NCI-H187 (cell line): ENCODE measurements around the gene KCTD19.

Experiments used
- DNase-seq, 2 experiments: peaks; one replicate each; lab custom pipeline; 2025; lab: John Stamatoyannopoulos, UW

The KCTD19 gene

DNA sequence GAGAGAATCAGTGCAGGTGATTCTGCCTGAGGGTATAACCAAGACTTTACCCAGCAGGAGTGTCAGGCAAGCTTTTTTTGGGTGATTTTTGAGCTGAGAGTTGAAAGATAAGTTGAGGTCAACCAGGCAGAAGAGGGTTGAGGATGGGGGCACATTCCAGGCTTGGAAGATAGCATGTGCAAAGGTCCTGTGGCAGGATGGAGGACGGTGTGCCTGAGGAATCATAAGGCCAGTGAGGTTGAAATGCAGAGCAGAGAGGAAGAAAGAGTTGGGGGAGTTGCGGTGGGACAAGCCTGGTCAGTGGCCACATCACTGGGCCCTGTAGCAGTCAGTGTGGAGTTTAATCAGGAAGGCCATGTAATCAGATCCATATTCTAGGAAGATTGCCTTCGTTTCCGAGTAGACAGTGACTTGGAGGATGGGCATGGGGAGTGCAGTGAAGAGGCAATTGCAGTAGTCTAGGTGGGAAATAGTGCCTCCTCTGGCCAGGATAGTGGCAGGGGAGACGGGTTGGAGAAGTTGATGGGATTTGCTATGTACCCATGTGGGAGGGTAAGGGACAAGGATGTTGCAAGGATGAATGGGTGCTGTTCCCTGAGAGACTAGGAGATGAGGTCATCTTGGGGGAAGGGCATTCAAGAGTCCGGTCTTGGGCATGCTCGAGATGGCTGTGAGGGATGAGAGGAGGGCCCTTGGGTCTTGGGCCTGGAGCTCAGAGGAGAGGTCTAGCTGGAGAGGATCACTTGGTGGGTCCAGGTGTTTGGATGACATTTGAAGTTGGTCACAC is 43.3 kb downstream of the KCTD19 start:
- no peak for DNase-seq

- no peak for DNase-seq
Measured at GRCh38 chr16:67282447-67282805, 44.1 kb downstream of the KCTD19 start.

DNA sequence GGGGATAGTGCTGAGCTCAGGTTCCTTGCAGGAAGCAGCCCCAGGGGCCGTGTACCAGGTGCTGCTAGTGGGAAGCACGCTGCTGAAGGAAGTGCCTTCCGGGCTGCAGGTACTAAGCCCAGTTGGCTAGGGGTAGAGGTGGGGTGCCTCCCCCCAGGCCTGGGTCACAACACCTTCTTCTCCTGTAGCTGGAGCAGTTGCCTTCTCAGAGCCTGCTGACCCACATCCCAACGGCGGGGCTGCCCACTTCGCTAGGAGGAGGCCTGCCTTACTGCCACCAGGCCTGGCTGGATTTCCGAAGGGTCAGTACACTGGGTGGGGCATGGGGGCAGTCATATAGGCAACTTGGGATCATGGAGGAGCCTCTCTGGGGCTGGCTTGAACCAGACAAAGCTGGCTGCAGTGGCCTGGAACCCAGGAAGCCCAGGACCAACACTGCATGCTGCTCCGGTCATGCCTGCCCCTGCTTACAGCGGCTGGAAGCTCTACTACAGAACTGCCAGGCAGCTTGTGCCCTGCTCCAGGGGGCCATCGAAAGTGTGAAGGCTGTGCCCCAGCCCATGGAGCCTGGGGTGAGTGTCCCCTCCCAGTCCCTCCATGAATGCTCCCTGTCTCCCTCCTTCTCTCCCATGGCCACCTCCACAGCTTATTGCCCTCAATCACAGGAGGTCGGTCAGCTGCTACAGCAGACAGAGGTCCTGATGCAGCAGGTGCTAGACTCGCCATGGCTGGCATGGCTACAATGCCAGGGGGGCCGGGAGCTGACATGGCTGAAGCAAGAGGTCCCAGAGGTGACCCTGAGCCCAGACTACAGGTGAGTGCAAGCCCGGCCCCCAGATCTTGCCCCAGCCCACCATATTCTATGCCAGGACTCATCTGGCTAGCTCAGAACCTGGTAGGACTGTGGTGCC is 44.8 kb downstream of the KCTD19 start:
- DNase-seq = no peak

GRCh38 chr16:67280090-67281015 is 46.2 kb downstream of the KCTD19 start:
- no peak for DNase-seq

GRCh38 chr16:67279296-67280089 is 47.0 kb downstream of the KCTD19 start, which contains the start of gene PLEKHG4:
PLEKHG4 (plus strand) TSS chr16:67279532; CDS start chr16:67280045, 513 bp downstream.
- peak; percentile 12 to 37 for DNase-seq

DNA sequence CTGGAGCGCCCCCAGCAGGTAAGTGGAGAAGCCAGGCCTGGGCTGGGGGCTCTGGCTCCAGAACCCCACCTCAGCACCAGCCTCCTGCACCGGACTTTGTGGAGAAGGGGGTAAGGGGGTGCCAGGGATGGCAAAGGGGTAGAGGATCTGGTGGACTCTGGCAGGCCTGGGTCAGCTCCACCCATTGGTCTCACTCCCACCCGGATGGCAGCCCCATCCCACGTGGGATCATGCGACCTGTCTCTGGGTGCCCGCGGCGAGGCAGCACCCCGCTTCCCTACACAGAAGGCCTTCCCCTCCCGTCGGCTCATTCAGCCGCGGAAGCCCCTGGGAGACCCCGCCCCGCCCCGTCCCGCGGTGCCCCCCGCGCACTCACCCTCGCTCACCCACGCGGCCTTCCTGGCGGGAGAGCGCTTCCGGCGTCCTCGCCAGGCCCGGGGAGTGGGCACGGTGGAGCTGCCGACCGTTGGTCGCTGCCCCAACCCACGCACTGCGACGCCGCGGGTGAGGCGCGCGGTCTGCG is 47.7 kb downstream of the KCTD19 start:
- no peak for DNase-seq

- DNase-seq = no peak
Measured at GRCh38 chr16:67277999-67278772, 48.4 kb downstream of the KCTD19 start.

DNA sequence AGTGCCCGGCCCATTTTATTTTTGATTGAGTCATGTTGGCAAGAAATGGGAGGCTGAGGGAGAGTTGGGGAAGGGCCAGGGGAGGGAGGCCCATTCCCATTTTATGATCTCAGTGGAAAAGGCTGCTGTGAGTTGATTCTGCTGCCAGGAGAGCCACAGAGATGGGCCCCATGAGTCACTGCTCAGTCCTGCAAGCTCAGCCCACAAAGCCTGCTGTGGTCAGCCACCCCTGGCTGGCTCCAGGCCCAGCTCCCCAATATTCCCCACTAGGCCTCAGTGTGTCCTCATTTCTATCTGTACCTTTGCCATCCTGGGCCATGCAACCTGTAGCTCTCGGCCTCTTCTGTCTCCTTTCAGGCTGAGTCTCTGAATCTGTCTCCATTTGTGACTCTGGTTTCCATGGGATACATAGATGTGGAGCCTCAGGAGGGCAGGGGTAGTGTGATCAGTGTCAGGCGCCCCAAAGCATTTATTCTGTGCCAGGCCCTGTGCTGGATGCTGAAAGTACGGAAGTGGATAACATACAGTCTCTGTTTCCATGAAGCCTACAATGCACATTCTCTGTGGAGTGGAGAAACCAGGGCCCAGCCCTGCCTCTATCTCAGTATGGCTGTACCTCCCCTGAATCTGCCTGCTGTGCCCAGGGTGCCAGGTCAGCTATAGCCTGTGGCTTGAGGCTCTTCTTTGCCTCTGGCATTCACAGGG is 49.1 kb downstream of the KCTD19 start:
- DNase-seq = no peak

GRCh38 chr16:67275321-67275720 is 51.2 kb downstream of the KCTD19 start:
- DNase-seq = no peak

DNA sequence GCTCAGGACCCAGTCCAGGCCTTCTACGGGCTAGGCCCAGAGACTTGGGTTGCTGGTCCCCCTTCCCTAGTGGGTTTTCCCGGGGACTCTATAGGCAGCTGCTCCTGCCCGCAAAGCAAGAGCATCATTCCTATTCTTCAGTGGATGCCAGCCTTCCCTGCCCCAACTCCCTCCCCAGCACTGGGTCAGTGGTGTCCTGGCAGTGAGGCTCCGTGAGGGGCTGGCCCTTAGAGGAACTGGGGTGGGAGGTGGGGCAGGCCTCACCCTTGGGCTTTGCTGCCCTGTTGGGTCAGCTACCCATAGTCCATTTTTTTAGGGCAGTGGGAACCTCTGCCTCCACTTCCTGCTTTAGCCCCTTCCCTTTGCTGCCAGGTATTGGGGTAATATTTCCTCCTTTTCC is 55.1 kb downstream of the KCTD19 start:
- no peak for DNase-seq

DNA sequence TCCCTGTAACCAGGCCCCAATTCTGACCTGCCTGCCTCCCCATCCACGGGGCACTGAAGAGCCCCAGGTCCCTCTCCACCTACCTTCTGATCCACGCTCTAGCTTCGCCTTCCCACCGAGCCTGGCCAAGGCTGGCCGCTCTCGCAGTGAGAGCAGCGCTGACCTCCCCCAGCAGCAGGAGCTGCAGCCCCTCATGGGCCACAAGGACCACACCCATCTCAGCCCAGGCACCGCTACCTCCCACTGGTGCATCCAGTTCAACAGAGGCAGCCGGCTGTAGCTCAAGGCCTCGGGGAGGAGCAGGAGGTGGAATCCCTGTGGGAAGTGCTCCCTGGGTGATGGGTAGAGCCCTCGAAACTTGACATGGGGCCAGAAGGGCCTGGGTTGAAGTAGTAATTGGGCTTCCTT is 55.6 kb downstream of the KCTD19 start:
- DNase-seq = no peak

- DNase-seq = no peak
Measured at GRCh38 chr16:67269766-67270165, 56.8 kb downstream of the KCTD19 start.

DNA sequence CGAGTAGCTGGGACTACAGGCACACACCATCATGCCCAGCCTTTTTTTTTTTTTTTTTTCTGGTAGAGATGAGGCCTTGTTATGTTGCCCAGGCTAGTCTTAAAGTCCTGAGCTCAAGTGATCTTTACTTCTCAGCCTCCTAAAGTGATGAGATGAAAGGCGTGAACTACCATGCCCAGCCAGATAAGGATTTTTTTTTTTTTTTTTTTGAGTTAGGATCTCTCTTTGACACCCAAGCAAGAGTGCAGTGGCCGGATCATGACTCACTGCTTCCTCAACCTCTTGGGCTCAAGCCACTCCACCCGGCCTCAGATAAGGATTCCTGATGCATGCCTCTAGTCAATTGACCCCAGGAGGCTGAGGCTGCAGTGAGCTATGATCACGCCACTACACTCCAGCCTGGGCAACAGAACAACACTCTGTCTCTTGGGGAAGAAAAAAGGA is 58.4 kb downstream of the KCTD19 start:
- no peak for DNase-seq

DNA sequence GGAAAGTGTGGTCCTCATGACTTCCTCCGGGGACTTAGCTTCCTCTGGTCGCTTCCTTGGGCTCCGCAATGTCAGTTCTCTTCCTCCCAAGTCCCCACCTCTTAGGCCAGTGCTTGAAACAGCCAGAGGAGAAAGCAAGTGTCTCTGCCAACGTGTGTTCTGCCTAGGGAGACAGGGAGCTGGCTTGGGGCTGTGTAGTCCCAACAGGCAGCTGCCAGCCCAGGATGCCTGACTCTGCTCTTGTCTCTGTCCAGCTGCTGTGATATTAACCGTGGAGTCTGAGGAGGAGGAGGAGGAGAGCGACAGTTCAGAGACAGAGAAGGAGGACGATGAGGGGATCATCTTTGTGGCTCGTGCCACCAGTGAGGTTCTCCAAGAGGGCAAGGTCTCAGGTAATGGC is 60.7 kb downstream of the KCTD19 start:
- no peak for DNase-seq

DNA sequence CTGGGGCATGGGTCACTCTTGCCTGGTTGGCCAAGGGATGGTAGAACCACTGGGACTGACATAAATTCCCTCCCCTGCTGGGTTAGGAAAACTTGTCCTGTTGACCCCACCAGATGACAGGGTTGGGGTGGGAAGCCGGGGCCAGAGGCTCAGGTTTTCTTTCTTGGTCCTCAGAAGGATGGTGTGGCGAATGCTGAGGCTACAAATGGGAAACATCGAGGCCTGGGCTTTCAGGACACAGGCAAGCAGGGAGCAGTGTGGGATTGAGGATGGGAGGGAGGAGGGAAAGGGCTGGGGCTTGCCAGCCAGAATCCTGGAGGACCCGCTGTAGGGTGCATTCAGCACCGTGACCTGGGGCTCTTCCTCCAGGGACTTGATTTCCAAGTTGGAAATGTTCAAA is 61.7 kb downstream of the KCTD19 start:
- DNase-seq = no peak

DNA sequence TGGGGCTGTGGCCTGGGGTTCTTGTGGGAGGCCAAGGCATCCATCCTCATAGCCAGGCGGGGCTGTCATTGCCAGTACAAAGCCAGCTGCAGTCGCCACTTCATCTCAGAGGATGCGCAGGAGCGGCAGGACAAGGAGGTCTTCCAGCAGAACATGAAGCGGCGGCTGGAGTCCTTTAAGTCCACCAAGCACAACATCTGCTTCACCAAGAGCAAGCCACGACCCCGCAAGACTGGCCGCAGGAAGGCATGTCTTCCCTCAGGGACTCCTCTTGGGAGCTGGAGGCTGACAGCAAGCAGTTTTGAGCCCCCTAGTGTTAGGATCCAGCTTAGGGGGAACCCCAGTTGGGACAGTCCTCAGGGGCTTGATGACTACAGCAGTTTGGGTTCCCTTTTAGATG is 62.3 kb downstream of the KCTD19 start:
- DNase-seq = no peak

GRCh38 chr16:67263201-67263600 is 63.3 kb downstream of the KCTD19 start:
- DNase-seq = no peak

- no peak for DNase-seq
Measured at GRCh38 chr16:67260426-67261063, 66.0 kb downstream of the KCTD19 start.

- DNase-seq = no peak
Measured at GRCh38 chr16:67259705-67260104, 66.8 kb downstream of the KCTD19 start.
